ENCODE results near the gene DDX55.

- TF ChIP-seq POLR2A (IDR thresholded peaks at IDR 0.05) (no peak), CTCF (IDR thresholded peaks at IDR 0.05) (no peak)
These were observed 21.1 kb upstream of the DDX55 start for GRCh38 chr12:123580772-123581171.
